Dermis blood vessel endothelial cell (primary cell): ENCODE results near the gene KCND3. TPM values are rescaled to one million over a fixed set of nuclear protein-coding genes. Genes with fewer than 3 reads are reported as not detected.

Experiments
- DNase-seq: peaks from one replicate; pipeline ENCODE4 v3.0.0; 2010
- total RNA-seq: library from RNA; depleted of rRNA; stranded (reverse); fragments of >200 nt; gene quantifications from 2 replicates; pipeline ENCODE4 v1.2.3, GENCODE V29; 2014

KCND3 gene
- total RNA-seq, 1 donor from 2014 or later = 0.34 TPM

DNA sequence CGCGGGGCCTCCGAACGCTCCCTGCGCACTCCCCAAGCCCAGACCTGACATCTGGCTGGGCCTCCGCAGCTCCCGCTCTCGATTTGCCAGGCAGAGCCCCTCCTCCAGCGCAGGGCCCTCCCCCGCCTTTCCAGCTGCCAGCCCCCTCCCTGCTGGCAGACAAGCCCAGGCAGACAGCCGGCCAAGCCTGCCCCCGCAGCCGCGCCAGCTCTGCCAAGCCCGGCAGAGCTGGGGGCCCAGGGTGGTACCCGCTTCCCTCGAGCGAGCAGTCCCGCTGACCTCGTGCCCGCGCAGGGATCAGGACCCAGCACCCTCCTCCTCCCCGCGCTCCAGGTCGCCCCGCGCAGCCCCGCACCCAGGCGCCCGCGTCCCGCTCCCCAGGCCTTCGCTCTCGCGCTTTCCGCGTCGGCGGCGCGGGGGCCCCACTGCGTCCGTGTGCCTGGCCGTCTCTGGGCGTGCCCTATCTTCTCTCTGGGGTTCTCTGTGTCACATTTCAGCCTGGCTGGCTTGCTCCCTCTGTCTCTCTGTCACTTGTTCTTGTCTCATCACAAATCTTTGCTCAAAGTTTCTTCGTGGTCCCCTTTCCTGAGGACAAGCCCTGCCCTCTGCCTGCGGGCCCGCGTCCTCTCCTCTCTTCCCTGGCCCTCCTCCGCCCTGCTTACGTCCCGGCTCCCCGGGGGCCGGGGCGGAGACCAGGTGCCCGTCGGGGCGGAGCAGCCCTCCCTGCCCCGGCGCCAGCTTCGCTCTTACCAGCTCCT, 250.9 kb downstream of the KCND3 start:
- DNase-seq = peak; percentile 84

- no peak for DNase-seq
Observed at GRCh38 chr1:111738133-111738435, 251.4 kb downstream of the KCND3 start.

- peak; percentile 51 for DNase-seq
Observed at GRCh38 chr1:111737216-111738132, 252.0 kb downstream of the KCND3 start.

GRCh38 chr1:111736548-111737215, 252.8 kb downstream of the KCND3 start:
- DNase-seq = peak; percentile 74

DNA sequence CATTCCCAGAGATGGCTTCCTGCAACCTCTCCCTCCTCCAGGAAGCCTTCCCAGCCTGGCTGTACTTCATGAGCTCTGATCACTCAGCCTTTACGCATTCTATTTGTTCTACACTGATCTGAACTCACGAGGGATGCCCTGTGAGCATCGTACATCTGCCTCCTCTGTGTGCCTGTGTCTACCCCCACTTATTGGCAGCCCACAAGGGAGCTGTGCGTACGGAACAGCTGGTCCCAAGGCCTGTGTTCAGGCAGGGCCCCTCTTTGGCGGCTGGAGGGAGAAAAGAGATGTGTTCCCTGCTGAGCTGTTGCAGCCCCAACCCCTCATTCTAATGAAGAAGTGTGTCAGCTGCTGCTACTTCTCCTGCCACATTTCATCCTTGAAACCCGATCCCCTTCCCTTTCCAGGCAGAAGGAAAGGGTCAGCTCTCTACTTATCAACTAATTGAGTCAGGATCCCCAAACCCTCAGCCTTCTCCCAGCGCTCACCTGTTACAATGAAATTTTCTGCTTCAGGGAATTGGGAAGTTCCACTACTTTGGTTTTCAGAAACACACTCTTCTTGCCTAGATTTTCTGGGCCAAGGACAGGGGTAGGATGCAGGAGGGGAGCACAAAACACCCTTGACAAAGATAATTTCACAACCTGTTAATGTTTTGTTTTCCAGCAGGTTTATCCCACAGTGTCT, 253.5 kb downstream of the KCND3 start:
- no peak for DNase-seq

DNA sequence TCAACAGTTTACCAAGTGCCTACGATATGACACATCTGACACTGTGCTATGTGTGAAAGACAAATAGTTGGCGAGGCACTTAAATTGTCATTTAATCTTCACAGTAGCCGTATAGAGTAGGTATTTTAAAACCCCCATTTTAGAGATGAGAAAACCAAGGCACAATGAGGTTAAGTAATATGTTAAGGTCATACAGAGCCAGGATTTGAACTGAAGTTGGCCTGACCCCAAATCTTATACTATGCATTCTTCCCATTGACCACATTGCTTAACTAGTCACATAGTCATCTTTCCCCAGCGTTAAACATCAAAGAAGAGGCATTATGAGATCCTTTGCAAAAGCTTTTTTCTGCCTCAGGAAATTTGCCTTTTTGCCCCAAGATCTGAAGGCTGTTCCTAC, 254.1 kb downstream of the KCND3 start:
- DNase-seq = no peak

DNA sequence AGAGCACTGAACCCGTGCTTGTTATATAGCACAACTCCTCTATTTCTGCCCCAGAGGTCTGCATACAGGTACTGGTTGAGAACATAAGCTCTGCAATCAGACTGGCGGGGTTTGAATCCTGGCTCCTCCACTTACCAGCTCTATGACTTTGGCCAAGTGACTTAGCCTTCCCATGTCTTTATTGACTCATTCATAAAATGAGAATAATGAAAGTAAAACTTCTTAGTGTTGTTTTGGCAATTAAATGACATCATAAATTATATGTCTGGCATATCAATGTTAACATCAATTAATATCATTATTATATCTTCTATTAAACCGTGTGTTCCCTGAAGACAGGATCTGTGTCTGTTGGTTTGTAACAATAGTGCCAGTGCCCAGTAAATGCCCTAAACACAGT, 254.6 kb downstream of the KCND3 start:
- no peak for DNase-seq

DNA sequence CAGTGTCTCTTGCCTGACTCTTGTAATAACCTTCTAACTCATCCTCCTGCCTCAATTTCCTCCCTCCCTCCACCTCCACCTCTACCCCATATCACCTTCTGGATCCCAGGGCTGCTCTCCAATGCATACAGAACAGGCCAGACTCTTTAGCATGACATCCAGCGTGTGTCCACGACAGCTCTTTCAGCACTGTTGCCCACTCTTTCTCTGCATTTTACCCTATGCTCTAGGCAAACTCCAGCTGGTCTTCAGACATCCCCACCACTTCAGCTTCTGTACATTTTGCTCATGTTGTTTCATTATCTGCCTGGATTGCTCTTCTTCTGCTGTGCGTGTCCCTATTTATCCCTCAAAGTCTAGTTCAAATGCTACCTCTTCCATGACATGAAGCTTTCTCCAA, 255.0 kb downstream of the KCND3 start:
- DNase-seq = no peak

GRCh38 chr1:111733992-111734341, 255.5 kb downstream of the KCND3 start:
- no peak for DNase-seq

DNA sequence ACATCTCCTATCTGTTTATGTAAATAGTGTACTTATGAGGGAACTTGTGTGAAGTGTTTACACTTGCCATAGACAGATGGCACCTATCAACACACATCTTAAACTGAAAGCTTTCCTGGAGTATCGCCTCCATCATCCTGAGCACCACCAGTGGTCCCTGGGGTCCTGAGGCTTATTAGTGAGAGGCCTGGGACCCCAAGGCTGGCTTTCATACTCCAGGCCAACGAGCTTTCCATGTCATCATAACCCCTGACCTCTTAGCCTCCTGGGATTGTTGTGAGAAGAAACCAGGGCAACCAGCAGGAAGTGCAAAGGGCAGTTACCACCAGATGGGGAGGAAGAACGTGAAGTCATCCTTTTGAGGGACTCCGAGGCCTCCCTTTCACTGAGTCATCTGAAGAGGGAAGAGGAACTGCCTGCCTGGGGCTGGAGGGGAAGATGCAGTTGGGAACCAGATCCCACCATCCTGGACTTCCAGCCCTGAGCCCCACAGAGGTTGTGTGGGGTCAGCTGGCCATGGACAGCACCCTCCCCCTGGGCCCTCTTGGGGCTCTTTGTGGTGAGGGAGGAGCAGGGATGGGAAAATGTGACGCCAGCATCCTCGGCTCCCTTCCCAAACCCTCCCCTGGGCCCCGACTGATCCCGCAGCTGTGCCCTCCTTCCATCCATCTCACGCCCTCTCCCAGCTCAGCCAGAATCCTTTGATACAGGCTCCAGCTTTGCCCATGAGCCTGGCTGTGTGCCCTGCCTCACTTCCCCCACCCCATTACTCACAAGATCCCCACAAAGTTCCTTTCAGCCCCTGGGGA, 256.1 kb downstream of the KCND3 start:
- peak; percentile 96 for DNase-seq

GRCh38 chr1:111732718-111733117, 256.8 kb downstream of the KCND3 start:
- no peak for DNase-seq

DNA sequence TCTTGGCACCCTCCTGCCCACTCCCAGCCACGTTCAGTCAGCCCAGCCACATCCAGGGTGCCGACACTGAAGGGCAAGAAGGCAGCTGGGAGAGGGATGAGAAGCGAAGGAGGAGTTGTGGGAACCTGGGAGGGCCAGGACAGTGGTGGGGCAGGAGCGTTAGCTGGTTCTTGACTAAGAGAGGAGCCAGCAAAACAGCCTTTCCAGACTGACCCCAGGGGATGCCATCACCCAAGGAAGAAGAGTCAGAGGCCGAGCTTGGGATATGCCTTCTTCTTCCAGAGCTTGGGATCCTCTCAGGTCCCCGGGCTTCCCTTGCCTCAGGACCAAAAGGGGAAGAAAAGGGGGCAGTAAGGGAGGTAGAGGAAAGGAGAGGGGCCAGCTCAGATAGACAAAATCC, 257.5 kb downstream of the KCND3 start:
- DNase-seq = no peak

- DNase-seq = no peak
Observed at GRCh38 chr1:111730706-111731105, 258.8 kb downstream of the KCND3 start.

DNA sequence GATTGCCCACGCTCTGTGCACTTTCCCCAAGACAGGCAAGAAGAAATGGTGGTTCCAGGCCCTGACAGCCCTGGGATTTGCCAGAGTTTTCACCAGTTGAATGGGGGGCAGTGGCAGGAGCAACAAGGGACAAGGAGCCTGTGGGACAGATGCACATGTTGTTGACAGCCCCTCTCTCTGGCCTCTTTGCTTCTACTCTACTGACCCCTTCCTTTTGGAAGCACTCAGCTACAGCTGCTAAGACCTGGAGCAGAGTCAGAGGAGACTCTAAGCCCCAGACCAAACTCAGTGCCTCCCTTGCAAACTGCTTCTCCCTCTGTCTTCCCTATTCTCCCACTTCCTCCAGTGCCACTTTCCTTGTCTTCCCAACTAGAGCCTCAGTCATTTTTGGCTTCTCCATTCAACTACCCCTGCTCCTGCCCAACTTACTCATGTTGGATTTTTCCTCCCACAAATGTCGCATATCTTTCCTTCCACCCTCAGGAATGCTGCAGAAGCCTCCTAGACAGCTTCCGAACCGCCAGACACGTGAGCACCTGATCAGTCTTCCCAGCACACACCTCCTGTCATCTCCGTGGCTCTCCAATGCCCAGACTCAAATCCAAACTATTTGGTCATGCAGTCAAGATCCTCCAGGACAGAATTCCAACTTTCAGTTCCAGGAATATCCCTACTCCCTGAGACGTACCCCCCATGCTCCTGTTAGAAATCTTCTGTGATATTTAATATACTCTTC, 259.4 kb downstream of the KCND3 start:
- DNase-seq = no peak

DNA sequence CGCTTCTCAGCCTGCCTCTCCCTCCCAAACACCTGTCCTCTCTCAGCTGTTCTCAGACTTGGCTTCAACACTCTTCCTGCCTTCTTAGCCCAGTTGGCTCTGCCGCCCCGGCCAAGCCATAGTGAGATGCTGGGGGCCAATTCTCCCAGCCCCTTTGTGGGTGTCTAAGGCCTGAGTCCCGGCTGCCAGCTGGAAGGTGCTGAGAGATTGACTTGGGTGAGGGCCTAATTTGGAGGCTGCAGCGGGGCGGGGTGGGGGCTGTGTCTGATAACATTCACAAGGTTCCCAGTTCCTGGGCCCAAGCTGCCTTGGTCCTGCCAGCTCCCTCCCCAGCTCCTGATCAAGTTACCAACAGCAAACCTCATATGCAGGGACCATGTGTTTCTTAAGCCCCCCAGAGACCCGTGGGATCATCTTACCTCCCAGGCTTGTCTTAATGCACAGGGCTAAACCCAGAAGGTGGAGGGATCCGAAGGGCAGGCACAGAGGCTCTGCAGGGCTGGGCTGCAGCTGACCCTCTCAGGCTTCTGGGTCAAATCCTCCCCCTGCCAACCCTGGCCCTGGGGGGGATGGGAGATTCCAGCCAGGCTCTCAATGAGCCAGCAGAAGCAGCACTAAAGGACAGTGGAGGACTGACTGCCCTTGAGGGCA, 260.1 kb downstream of the KCND3 start:
- no peak for DNase-seq

GRCh38 chr1:111727056-111727455, 262.4 kb downstream of the KCND3 start:
- no peak for DNase-seq

- no peak for DNase-seq
Observed at GRCh38 chr1:111725192-111725591, 264.3 kb downstream of the KCND3 start.

- DNase-seq = no peak
Observed at GRCh38 chr1:111723871-111724270, 265.6 kb downstream of the KCND3 start.

DNA sequence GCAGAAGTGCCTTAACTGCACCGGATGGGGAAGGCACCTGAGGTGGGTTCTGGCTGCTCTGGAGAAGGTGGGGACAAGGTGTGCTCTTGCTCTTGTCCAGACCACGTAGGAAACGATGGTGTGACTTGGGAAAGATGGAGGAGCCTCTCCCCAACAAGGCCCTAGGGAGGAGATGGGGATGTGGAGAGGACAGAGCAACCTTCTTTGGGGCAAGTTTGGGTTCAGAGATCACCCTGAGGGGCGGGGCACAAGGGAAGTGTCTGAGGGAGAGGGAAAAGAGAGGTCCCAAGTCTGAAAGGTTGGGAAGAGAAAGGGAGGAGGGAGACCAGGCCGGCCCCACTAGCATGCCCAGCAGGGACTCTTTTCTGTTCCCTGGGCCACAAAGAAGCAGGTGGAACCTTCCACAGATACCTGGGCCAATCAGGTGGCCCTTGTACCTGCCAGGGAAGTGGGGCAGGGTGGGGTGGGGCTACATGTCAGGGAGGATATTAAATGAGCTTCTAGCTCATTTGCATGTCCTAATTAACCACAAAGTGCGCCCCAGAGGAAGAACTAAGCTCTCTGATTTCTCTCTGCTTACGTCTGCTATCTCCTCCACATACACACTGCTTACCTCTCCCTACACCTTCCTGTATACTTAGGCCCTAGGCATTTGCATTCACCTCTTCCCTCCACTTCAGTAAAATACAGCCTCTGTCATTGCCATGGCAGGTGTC, 266.2 kb downstream of the KCND3 start:
- DNase-seq = no peak
